Tibial artery (tissue), 4 donors: ENCODE measurements around the gene ALG1.
A peak's percentile ranks its signal among the peaks of the same experiment; 100 is the strongest.
"Not testable (repeated sequence)": the region's sequence is repeated elsewhere in the genome, so short reads cannot be mapped to it uniquely, and the experiment has no call there.

Experiments used
- DNase-seq, 2 donors: peaks; one replicate each; pipeline ENCODE4 v3.0.0-alpha.2; 2019
- H3K27ac ChIP-seq, 2 donors: fragments of 200-600 bp; sonication (generic) in 1 of 2; 1 replicate in 1 of 2; 2 replicates in 1 of 2; pipeline ENCODE4 v1.5.1; 2018 to 2019; ENCODE audit warnings: mild to moderate bottlenecking in 1 of 2
- H3K27me3 ChIP-seq, 2 donors: fragments of 200-600 bp; sonication (generic) in 1 of 2; one replicate each; pipeline versions ENCODE4 v1.5.1 to v1.6.0; 2016 to 2019
- H3K36me3 ChIP-seq, 3 donors: fragments of 200-600 bp; sonication (generic) in 2 of 3; one replicate each; pipeline ENCODE4 v1.5.1; 2016 to 2019; ENCODE audit warnings: mild to moderate bottlenecking in 2 of 3
- H3K4me1 ChIP-seq, 4 donors: fragments of 200-600 bp; sonication (generic) in 2 of 4; 1 replicate in 3 of 4; 2 replicates in 1 of 4; pipeline ENCODE4 v1.5.1; 2016 to 2019
- H3K4me3 ChIP-seq, 2 donors: fragments of 200-600 bp; sonication (generic) in 1 of 2; 1 replicate in 1 of 2; 2 replicates in 1 of 2; pipeline ENCODE4 v1.5.1; 2018 to 2019; ENCODE audit warnings: mild to moderate bottlenecking in 2 of 2
- H3K9me3 ChIP-seq, 3 donors: fragments of 200-600 bp; sonication (generic) in 1 of 3; one replicate each; pipeline ENCODE4 v1.5.1; 2016 to 2019
- CTCF ChIP-seq, 2 experiments: fragments of 200-600 bp in 1 of 2; fragments of 450-650 bp in 1 of 2; IDR thresholded peaks; one replicate each; pipeline ENCODE4 v1.5.1; 2017 to 2019; ENCODE audit warnings: antibody characterized with exemption in 2 of 2, mild to moderate bottlenecking in 1 of 2, moderate library complexity in 1 of 2
- intact Hi-C: fragments of 100-400 bp; cut with DNase I; formaldehyde crosslinking; loops from one replicate; pipeline ENCODE4 v1.15.0; 2023; ENCODE audit warnings: low total_unique reads

ALG1 gene

GRCh38 chr16:5078626-5079025 lies 7.0 kb downstream of the ALG1 start:
- peaks cover 20 to 81% (median 72%) of the 10 kb centered on the region in 3 donors for H3K36me3 ChIP-seq
- H3K27me3 ChIP-seq = no peaks in the 10 kb centered on the region
- H3K27ac ChIP-seq = no peak overlapping the region
- intact Hi-C loops = loop anchor here (10.0 kb wide), 1 partner anchor 114 kb away; no protein-coding TSS in a partner anchor
- no peaks in the 10 kb centered on the region for H3K9me3 ChIP-seq
- H3K4me1 ChIP-seq = no peaks in the 10 kb centered on the region
- DNase-seq = no peak
- TF ChIP-seq CTCF (IDR thresholded peaks at IDR 0.05) = no peak
- H3K4me3 ChIP-seq = no peak overlapping the region

- H3K4me1 ChIP-seq, DNase-seq, H3K9me3 ChIP-seq, H3K27me3 ChIP-seq, H3K27ac ChIP-seq, H3K4me3 ChIP-seq, intact Hi-C loops: not testable (repeated sequence)
- H3K36me3 ChIP-seq = peaks cover 19 to 95% (median 78%) of the 10 kb centered on the region in 3 donors
Measured at GRCh38 chr16:5080461-5080860, 8.8 kb downstream of the ALG1 start.

- H3K27ac ChIP-seq, H3K27me3 ChIP-seq, H3K9me3 ChIP-seq, intact Hi-C loops, H3K4me1 ChIP-seq, H3K4me3 ChIP-seq, DNase-seq: not testable (repeated sequence)
- peaks cover 14 to 95% (median 75%) of the 10 kb centered on the region in 3 donors for H3K36me3 ChIP-seq
Measured at GRCh38 chr16:5080996-5081395, 9.4 kb downstream of the ALG1 start.

- H3K27me3 ChIP-seq, H3K27ac ChIP-seq, DNase-seq, H3K4me3 ChIP-seq, intact Hi-C loops, H3K9me3 ChIP-seq, H3K4me1 ChIP-seq: not testable (repeated sequence)
- H3K36me3 ChIP-seq = peaks cover 3 to 90% (median 56%) of the 10 kb centered on the region in 3 donors
Measured at GRCh38 chr16:5083646-5084045, 12.0 kb downstream of the ALG1 start.

DNA sequence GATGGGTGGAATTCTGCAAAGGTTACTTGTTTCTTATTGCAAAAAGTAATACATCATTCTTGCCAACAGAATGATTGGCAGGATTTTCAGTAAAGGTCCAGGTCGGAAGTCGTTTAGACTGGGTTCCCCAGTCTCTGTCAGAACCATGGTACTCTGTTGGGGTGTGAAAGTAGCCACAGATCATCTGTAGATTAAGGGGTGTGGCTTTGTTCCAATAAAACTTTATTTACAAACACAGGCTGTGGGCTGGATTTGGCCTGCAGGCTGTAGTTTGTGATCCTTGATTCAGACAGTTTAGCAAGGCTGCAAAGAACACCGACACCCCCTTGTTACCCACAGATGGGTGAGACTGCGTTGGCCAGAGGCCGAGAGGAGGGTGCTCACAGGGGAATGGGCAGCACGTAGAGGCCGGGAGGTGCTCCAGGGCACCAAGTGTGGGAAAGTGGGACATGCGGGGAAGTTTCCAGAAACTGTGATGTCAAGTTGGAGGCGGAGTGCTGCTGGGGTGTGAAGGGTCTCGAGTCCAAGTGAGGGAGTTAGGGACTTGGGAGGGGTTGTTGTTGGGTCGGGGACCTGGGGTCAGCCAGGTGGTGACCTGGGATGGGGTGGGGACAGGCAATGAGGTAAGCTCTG lies 12.6 kb downstream of the ALG1 start:
- H3K27me3 ChIP-seq, H3K9me3 ChIP-seq, H3K27ac ChIP-seq, DNase-seq, H3K4me3 ChIP-seq, intact Hi-C loops, H3K4me1 ChIP-seq: not testable (repeated sequence)
- H3K36me3 ChIP-seq = peaks cover 3 to 90% (median 54%) of the 10 kb centered on the region in 3 donors

DNA sequence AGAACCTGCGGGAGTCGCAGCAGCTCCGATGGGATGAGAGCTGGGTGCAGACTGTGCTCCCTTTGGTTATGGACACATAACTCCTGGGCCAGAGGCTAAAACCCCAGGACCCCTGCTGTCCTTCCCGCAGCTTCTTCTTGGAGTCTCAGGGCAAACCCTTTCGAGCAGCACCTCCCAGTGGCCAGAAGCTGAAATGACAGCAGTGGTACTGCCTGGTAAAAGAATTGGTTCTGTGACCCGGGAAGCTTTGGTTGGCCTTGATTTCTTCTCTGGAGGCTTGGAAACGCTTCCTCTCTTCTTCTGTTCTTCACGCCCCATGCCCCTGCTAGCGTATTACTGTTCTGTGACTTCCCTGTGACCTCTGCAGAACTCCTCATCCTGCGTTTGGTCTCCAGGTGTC lies 13.2 kb downstream of the ALG1 start:
- H3K9me3 ChIP-seq, H3K4me3 ChIP-seq, H3K4me1 ChIP-seq, H3K27me3 ChIP-seq, intact Hi-C loops, H3K27ac ChIP-seq: not testable (repeated sequence)
- DNase-seq = peak in 1 of 2 donors; percentile 36
- peaks cover 3 to 90% (median 54%) of the 10 kb centered on the region in 3 donors for H3K36me3 ChIP-seq
- peak; percentile 48 to 49 for TF ChIP-seq CTCF (IDR thresholded peaks at IDR 0.05)

- peaks cover 0 to 93% (median 55%) of the 10 kb centered on the region in 3 donors for H3K36me3 ChIP-seq
- intact Hi-C loops, H3K4me3 ChIP-seq: not testable (repeated sequence)
Measured at GRCh38 chr16:5085716-5086115, 14.1 kb downstream of the ALG1 start.

GRCh38 chr16:5088086-5088790 lies 16.6 kb downstream of the ALG1 start:
- H3K36me3 ChIP-seq = peaks cover 0 to 68% (median 39%) of the 10 kb centered on the region in 3 donors
- intact Hi-C loops, H3K9me3 ChIP-seq, DNase-seq, H3K4me3 ChIP-seq, H3K4me1 ChIP-seq, H3K27ac ChIP-seq, H3K27me3 ChIP-seq: not testable (repeated sequence)

More at GRCh38 chr16:5085716-5086115, 14.1 kb downstream of the ALG1 start:
- H3K27ac ChIP-seq, H3K4me1 ChIP-seq, DNase-seq, H3K9me3 ChIP-seq, H3K27me3 ChIP-seq: not testable (repeated sequence)

DNA sequence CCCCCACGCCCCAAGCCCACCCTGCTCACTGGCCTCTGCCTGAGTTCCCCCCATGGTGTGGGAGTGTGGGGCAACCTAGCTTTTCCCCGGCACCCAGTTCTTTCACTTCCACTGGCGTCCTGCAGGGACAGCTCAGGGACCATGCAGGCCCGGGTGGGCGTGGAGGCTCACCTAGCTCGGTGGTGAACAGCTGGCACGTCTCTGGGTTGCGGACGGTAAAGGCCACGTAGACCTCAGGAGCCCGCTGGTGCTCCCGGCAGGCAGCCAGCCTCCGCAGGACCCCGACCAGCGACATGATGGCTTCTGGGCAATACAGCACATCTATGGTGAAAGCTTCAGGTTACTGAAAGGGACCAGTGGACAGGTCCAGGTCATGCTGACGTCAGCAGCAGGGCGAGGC lies 17.3 kb downstream of the ALG1 start:
- H3K4me3 ChIP-seq, H3K4me1 ChIP-seq, DNase-seq, H3K27ac ChIP-seq, intact Hi-C loops, H3K9me3 ChIP-seq, H3K27me3 ChIP-seq: not testable (repeated sequence)
- peaks cover 0 to 61% (median 33%) of the 10 kb centered on the region in 3 donors for H3K36me3 ChIP-seq

- H3K9me3 ChIP-seq, intact Hi-C loops, DNase-seq, H3K4me3 ChIP-seq, H3K27me3 ChIP-seq, H3K27ac ChIP-seq, H3K4me1 ChIP-seq: not testable (repeated sequence)
- H3K36me3 ChIP-seq = peaks cover 0 to 51% (median 27%) of the 10 kb centered on the region in 3 donors
Measured at GRCh38 chr16:5089911-5090555, 18.4 kb downstream of the ALG1 start.

DNA sequence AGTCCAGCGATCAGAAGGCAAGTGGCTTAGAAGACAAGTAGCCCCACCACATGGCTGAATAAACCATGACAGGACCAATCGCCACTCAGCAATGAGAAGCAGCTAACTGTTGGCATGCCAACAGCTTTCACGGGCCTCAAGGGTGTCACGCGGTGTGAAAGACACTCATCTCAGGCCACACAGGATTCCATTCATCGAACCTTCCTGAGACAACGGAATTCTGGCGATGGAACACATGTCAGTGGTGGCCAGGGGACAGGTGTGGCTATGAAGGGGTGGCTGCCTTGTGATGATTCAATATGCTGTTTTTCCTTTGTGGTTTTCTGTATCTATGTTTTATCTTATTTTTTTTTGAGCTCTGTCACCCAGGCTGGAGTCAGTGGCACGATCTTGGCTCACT lies 18.9 kb downstream of the ALG1 start:
- H3K27me3 ChIP-seq, H3K4me1 ChIP-seq, DNase-seq, H3K27ac ChIP-seq, intact Hi-C loops, H3K4me3 ChIP-seq, H3K9me3 ChIP-seq: not testable (repeated sequence)
- H3K36me3 ChIP-seq = peaks cover 0 to 46% (median 23%) of the 10 kb centered on the region in 3 donors

GRCh38 chr16:5093081-5093480 lies 21.4 kb downstream of the ALG1 start:
- H3K4me1 ChIP-seq, H3K9me3 ChIP-seq, DNase-seq, H3K27me3 ChIP-seq, H3K4me3 ChIP-seq, intact Hi-C loops, H3K27ac ChIP-seq: not testable (repeated sequence)
- H3K36me3 ChIP-seq = peaks cover 0 to 27% (median 20%) of the 10 kb centered on the region in 3 donors
